Left renal pelvis (tissue), 4 donors: ENCODE measurements around the gene ANKRD17. TPM values are rescaled to one million over a fixed set of nuclear protein-coding genes. Genes with fewer than 3 reads are reported as not detected.
"Not testable (repeated sequence)": the region's sequence is repeated elsewhere in the genome, so short reads cannot be mapped to it uniquely, and the experiment has no call there.

Experiments used
- DNase-seq, 4 donors: peaks; one replicate each; pipeline ENCODE4 v3.0.0-alpha.2; 2013; ENCODE audit warnings: low read depth in 4 of 4, low spot score in 3 of 4
- polyA plus RNA-seq, 4 donors: library from polyadenylated mRNA; unstranded; fragments of 120-200 nt; gene quantifications; one replicate each; pipeline ENCODE4 v1.2.1, GENCODE V29; 2013; ENCODE audit not compliant: insufficient read length in 4 of 4

Gene ANKRD17, protein sequence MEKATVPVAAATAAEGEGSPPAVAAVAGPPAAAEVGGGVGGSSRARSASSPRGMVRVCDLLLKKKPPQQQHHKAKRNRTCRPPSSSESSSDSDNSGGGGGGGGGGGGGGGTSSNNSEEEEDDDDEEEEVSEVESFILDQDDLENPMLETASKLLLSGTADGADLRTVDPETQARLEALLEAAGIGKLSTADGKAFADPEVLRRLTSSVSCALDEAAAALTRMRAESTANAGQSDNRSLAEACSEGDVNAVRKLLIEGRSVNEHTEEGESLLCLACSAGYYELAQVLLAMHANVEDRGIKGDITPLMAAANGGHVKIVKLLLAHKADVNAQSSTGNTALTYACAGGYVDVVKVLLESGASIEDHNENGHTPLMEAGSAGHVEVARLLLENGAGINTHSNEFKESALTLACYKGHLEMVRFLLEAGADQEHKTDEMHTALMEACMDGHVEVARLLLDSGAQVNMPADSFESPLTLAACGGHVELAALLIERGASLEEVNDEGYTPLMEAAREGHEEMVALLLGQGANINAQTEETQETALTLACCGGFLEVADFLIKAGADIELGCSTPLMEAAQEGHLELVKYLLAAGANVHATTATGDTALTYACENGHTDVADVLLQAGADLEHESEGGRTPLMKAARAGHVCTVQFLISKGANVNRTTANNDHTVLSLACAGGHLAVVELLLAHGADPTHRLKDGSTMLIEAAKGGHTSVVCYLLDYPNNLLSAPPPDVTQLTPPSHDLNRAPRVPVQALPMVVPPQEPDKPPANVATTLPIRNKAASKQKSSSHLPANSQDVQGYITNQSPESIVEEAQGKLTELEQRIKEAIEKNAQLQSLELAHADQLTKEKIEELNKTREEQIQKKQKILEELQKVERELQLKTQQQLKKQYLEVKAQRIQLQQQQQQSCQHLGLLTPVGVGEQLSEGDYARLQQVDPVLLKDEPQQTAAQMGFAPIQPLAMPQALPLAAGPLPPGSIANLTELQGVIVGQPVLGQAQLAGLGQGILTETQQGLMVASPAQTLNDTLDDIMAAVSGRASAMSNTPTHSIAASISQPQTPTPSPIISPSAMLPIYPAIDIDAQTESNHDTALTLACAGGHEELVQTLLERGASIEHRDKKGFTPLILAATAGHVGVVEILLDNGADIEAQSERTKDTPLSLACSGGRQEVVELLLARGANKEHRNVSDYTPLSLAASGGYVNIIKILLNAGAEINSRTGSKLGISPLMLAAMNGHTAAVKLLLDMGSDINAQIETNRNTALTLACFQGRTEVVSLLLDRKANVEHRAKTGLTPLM (N-terminal part only)
- 10 to 100 TPM; 61.5 to 79.4 (median 69.5) TPM for polyA plus RNA-seq

GRCh38 chr4:73258686-73259570 is at the start of gene ANKRD17:
Gene ANKRD17, minus strand, starts transcription at chr4:73258798. Its CDS starts 130 bp downstream, at chr4:73258668.
- DNase-seq: peak; percentile 88 to 91 (median 90)

DNA sequence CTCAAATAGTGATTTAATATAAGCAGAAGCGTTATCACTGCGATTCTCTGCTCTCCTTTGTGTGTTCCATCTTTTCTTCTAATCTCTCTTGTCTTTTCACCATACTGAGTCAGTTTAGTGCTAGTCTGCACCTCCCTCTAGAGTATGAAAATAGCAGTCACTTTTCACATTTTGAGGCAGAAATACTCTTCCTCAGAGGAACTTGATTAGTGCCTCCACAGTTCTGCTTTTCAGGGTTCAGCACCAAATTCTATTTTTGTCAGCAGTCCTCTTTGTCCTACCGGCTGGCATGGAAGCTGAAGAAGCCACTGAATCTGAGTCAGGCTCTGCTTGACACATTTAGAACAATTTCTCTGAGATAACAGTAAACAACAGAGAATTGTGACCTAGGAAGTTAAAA is 49.7 kb upstream of the ANKRD17 start:
- no peak for DNase-seq

GRCh38 chr4:73303711-73304110 is 45.1 kb upstream of the ANKRD17 start:
- no peak for DNase-seq

DNA sequence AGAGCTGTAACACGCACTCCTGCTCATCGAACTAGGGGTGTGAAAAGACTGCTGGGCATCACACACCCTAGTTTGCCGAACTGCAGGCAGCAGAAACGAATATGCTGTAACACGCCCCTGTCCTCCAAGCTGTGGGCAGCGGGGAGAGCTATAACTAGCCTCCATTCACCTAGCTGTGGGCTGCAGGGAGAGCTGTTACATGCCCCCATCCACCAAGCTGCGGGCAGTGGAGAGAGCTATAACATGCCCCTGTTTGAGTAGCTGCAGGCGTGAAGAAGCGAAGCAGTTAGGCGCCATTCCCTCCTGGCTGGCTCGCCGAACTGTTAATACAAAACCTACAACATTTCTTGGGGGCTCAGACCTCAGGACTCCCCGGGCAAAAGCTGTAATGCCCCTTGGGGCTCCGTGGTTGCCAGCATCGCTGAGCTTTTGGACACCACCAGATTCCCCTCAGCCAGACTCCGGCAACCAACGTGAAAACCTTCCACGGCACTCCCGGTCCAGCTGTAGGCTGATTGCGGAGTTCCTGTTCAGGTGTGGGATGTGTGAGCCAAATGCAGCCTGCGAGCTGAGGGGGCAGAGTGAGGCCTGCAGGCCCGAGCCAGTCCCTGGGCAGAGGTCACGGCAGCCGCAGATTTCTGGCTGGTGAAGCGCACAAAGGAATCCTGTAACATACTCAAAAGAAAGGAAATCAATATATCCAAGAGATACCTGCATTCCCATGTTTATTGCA is 41.1 kb upstream of the ANKRD17 start:
- DNase-seq: no peak

GRCh38 chr4:73292661-73293060 is 34.1 kb upstream of the ANKRD17 start:
- DNase-seq: not testable (repeated sequence)

DNA sequence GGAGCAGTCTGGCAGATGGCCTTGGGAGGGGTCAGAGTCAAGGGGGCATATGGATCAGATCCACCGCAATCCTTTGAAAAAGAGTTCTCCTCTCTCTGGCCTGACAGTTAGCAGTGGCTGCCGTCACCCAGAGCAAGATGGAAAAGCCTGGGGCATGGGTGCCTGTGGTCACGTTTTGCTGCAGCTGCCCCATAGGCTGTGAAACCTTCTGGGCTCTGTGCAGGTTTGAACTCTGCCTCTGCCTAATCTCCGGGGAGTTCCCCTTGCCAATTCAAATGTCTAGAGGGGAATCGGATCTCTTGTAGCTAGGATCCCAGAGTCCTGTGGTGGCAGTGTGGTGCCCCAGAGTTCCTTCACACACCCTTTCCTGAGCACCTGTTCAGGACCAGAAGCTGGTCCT is 23.4 kb upstream of the ANKRD17 start:
- no peak for DNase-seq

DNA sequence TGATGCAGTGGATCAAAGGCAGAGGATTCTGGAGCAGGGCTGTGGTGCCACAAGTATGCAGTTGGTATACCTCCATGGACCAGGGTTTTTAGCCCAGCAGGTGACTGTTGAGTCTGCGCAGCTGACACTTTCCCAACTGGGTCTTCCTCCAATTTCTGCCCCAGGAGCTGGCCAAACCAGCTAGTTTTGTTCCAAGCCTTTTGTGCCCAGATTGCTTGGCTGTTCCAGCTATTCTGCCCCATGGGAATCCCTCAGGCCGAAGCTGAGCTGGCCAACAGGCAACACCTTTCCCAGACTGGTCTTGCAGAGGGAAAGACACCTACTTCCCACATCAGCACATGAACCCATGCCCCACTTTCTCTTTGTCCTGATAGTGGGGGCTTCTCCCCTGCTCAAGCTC is 22.8 kb upstream of the ANKRD17 start:
- DNase-seq: no peak

DNA sequence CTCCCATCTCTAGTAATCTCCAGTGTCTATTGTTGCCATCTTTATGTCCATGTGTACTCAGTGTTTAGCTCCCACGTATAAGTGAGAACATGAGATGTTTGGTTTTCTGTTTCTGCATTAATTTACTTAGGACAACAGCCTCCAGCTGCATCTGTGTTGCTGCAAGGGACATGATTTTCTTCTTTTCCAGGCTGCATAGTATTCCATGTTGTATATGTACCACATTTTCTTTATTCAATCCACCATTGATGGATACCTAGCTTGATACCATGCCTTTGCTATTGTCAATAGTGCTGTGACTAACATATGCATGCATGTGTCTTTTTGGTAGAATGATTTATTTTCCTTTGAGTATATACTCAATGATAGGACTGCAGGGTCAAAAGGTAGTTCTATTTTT is 18.6 kb upstream of the ANKRD17 start:
- no peak for DNase-seq

- DNase-seq: no peak
Observed at GRCh38 chr4:73275318-73275654, 16.7 kb upstream of the ANKRD17 start.

GRCh38 chr4:73272816-73273215 is 14.2 kb upstream of the ANKRD17 start:
- no peak for DNase-seq

DNA sequence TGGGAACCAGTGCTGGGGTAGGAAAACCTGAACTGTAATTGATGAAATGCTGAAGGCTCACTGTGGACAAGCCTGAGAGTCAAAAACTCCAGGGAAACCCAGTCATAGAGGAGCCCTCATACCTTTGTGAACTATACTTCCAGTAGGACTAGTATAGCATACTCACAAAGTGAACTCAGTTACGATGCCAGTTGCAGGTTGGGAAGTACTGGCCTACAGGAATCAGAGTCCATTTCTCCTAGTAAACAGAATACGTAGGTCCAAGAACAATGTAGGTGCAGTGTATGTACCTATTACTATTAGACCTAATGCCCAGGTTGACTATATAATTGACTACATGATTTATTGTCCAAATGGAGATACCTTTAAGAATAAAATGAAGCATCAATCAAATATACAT is 8.5 kb upstream of the ANKRD17 start:
- no peak for DNase-seq

DNA sequence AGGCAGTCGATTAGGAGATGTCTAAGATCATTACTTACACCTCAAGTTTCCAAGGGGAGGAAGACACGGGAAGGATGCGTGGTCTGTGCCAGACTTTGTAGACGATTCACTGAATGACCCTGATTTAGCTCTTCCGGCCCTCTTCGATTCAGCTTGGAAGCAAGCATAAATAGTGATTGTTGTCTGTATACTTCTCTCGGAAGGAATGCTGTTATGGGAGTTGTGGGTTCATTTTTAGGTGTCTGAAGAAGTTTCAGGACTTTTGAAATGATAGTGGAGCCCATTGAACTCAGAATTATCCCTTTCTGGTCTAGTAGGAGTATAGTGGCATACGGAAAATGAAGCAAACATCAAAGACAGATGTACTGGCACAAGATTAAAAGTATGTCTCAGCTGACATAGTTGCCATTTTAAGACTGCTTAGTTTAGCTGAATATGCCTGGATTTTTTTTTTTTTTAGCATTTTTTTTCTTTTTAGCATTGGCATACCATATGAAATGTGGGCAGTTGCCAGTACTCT is 1.0 kb upstream of the ANKRD17 start:
- no peak for DNase-seq

GRCh38 chr4:73258436-73258685 is 237 bp downstream of the ANKRD17 start:
- DNase-seq: no peak

- peak; percentile 35 to 46 (median 42) for DNase-seq
Observed at GRCh38 chr4:73257651-73258435, 755 bp downstream of the ANKRD17 start.

- DNase-seq: peak; percentile 66 to 71 (median 69)
Observed at GRCh38 chr4:73257234-73257633, 1.4 kb downstream of the ANKRD17 start.

GRCh38 chr4:73255847-73256246 is 2.8 kb downstream of the ANKRD17 start:
- DNase-seq: not testable (repeated sequence)

GRCh38 chr4:73252001-73252400 is 6.6 kb downstream of the ANKRD17 start:
- no peak for DNase-seq

DNA sequence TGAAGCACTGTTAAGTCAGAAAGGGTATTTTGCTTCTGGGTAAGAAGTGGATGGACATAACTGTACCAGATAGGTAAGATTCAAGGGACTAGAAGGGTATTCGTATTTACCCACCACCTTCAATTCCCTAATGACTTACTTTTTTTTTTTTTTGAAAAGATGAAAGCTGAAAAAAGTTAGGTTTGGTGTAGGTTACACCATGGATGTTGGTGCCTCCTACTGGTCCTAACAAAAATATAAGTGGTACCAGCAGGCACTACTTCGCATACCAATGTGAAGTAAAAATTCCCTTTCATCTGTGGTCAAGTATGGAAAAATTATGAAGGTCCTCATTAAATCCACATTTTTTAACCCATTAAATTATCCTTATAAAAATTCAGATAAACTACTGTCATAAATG is 7.2 kb downstream of the ANKRD17 start:
- DNase-seq: no peak
